GM23338 (cell line): ENCODE data around the gene KLHL25. TPM values are rescaled to one million over a fixed set of nuclear protein-coding genes. Genes with fewer than 3 reads are reported as not detected.

Experiments
- ATAC-seq: fragments of 200-7000 bp; cut with Tn5 transposase; 3 replicates; pipeline ENCODE4 v1.9.1; 2020
- DNase-seq: peaks from one replicate; pipeline ENCODE4 v3.0.0-alpha.2; 2015; ENCODE audit warnings: low spot score
- H2AFZ ChIP-seq: fragments of 200-600 bp; sonication (generic); 2 replicates; pipeline ENCODE4 v1.8.0; 2016; ENCODE audit warnings: antibody characterized with exemption, mild to moderate bottlenecking, moderate library complexity
- H3F3A ChIP-seq: fragments of 200-600 bp; sonication (generic); replicated peaks from 2 replicates; pipeline ENCODE4 v1.8.0; 2017; ENCODE audit warnings: antibody characterized with exemption, mixed run types, low read depth
- H3K27ac ChIP-seq: fragments of 200-600 bp; sonication (generic); 2 replicates; pipeline ENCODE4 v1.6.1; 2016; ENCODE audit warnings: low read depth
- H3K27me3 ChIP-seq: fragments of 200-600 bp; sonication (generic); 2 replicates; pipeline ENCODE4 v1.8.0; 2016; ENCODE audit warnings: mild to moderate bottlenecking, mixed run types, moderate library complexity; ENCODE audit not compliant: insufficient read depth
- H3K36me3 ChIP-seq: fragments of 200-600 bp; sonication (generic); 2 replicates; pipeline ENCODE4 v1.8.0; 2016; ENCODE audit warnings: mild to moderate bottlenecking; ENCODE audit not compliant: insufficient read depth
- H3K4me1 ChIP-seq: fragments of 200-600 bp; sonication (generic); 2 replicates; pipeline ENCODE4 v1.8.0; 2016; ENCODE audit warnings: mild to moderate bottlenecking, moderate library complexity; ENCODE audit not compliant: insufficient read depth
- H3K4me2 ChIP-seq: fragments of 200-600 bp; sonication (generic); 2 replicates; pipeline ENCODE4 v1.7.1; 2017; ENCODE audit warnings: mixed run types
- H3K4me3 ChIP-seq: fragments of 200-600 bp; sonication (generic); 2 replicates; pipeline ENCODE4 v1.6.1; 2016; ENCODE audit warnings: mixed run types
- H3K79me2 ChIP-seq: fragments of 200-600 bp; sonication (generic); replicated peaks from 2 replicates; pipeline ENCODE4 v1.8.0; 2017; ENCODE audit warnings: mild to moderate bottlenecking; ENCODE audit not compliant: insufficient read depth
- H3K9me2 ChIP-seq: fragments of 200-600 bp; sonication (generic); 2 replicates; pipeline ENCODE4 v1.8.0; 2017; ENCODE audit not compliant: insufficient read depth
- H4K20me1 ChIP-seq: fragments of 200-600 bp; sonication (generic); replicated peaks from 2 replicates; pipeline ENCODE4 v1.8.0; 2017; ENCODE audit warnings: mild to moderate bottlenecking; ENCODE audit not compliant: insufficient read depth
- H3K27ac Mint-ChIP-seq: 2 replicates; pipeline ENCODE4 v1.8.0; 2020; ENCODE audit warnings: inconsistent platforms, mild to moderate bottlenecking, moderate library complexity, mixed read lengths
- H3K27me3 Mint-ChIP-seq: 3 replicates; pipeline ENCODE4 v1.8.0; 2022; ENCODE audit warnings: low read depth, mild to moderate bottlenecking, moderate library complexity, mixed read lengths, inconsistent platforms; ENCODE audit not compliant: insufficient read depth, poor library complexity
- H3K36me3 Mint-ChIP-seq: 3 replicates; pipeline ENCODE4 v1.8.0; 2021; ENCODE audit warnings: low read depth, mild to moderate bottlenecking, inconsistent platforms, moderate library complexity, mixed read lengths
- H3K4me1 Mint-ChIP-seq: 3 replicates; pipeline ENCODE4 v1.8.0; 2020; ENCODE audit warnings: mild to moderate bottlenecking, inconsistent platforms, mixed read lengths
- H3K4me3 Mint-ChIP-seq: 3 replicates; pipeline ENCODE4 v1.8.0; 2021; ENCODE audit warnings: moderate library complexity, mild to moderate bottlenecking, inconsistent platforms, mixed read lengths
- H3K9me3 Mint-ChIP-seq: 3 replicates; pipeline ENCODE4 v1.8.0; 2020; ENCODE audit warnings: moderate library complexity, mild to moderate bottlenecking, inconsistent platforms, mixed read lengths
- CREB1 ChIP-seq: fragments of 250-450 bp; sonication (Bioruptor Pico); IDR thresholded peaks from 2 replicates; pipeline ENCODE4 v1.5.0; 2020; ENCODE audit warnings: low read depth, mild to moderate bottlenecking, moderate library complexity
- EZH2 ChIP-seq: fragments of 200-600 bp; sonication (generic); IDR thresholded peaks from one replicate; pipeline ENCODE4 v1.8.0; 2017; ENCODE audit warnings: antibody characterized with exemption, mild to moderate bottlenecking, low read depth; ENCODE audit not compliant: unreplicated experiment
- EZH2phosphoT487 ChIP-seq: fragments of 200-600 bp; sonication (generic); IDR thresholded peaks from one replicate; pipeline ENCODE4 v1.8.1; 2018; ENCODE audit warnings: antibody characterized with exemption; ENCODE audit not compliant: unreplicated experiment
- JUNB ChIP-seq: IDR thresholded peaks from one replicate; pipeline ENCODE4 v1.6.1; 2016; ENCODE audit warnings: antibody characterized with exemption; ENCODE audit not compliant: unreplicated experiment
- NANOG ChIP-seq: IDR thresholded peaks from 2 replicates; pipeline ENCODE4 v1.6.1; 2016; ENCODE audit warnings: antibody characterized with exemption, borderline replicate concordance
- POLR2AphosphoS5 ChIP-seq: IDR thresholded peaks from 2 replicates; pipeline ENCODE4 v1.6.1; 2016; ENCODE audit warnings: antibody characterized with exemption, low read depth
- STAT1 ChIP-seq: IDR thresholded peaks from one replicate; pipeline ENCODE4 v1.6.1; 2016; ENCODE audit warnings: antibody characterized with exemption; ENCODE audit not compliant: unreplicated experiment
- ZNF114 ChIP-seq: fragments of 250-450 bp; sonication (Bioruptor Pico); IDR thresholded peaks from 2 replicates; pipeline ENCODE4 v1.5.0; 2020; ENCODE audit warnings: mild to moderate bottlenecking, moderate library complexity
- ZNF331 ChIP-seq: fragments of 250-450 bp; sonication (Bioruptor Pico); IDR thresholded peaks from 2 replicates; pipeline ENCODE4 v1.5.0; 2020; ENCODE audit warnings: low read depth, mild to moderate bottlenecking, moderate library complexity
- polyA plus RNA-seq: library from polyadenylated mRNA; unstranded; fragments of >200 nt; fragmentation: Nextera tagmentation; extraction: Ambion mirVana; gene quantifications from 2 replicates; pipeline ENCODE4 v1.2.1, GENCODE V29; 2016
- total RNA-seq: library from RNA; depleted of rRNA; stranded (reverse); fragments of >200 nt; shearing (Covaris generic); gene quantifications from 2 replicates; pipeline ENCODE4 v1.2.3, GENCODE V29; 2014
- TF ChIP-seq, protein P1 (sequence below), 2 experiments: fragments of 200-600 bp in 1 of 2; sonication (generic) in 1 of 2; conservative IDR thresholded peaks; 2 replicates each; pipeline versions ENCODE4 v1.5.1 to v1.6.1; 2016 to 2017; ENCODE audit warnings: antibody characterized with exemption in 2 of 2, low read depth in 2 of 2, mild to moderate bottlenecking in 2 of 2, moderate library complexity in 1 of 2
- TF ChIP-seq, protein P2 (sequence below): fragments of 250-450 bp; sonication (Bioruptor Pico); IDR thresholded peaks from 2 replicates; pipeline ENCODE4 v1.5.0; 2020; ENCODE audit warnings: mild to moderate bottlenecking, moderate library complexity
- TF ChIP-seq, protein P3 (sequence below): IDR thresholded peaks from one replicate; pipeline ENCODE4 v1.6.1; 2018; ENCODE audit warnings: antibody characterized with exemption; ENCODE audit not compliant: unreplicated experiment
- TF ChIP-seq, protein P4 (sequence below): IDR thresholded peaks from 2 replicates; pipeline ENCODE4 v1.6.1; 2016; ENCODE audit warnings: antibody characterized with exemption

Gene KLHL25
- total and polyA plus RNA-seq, 2 experiments from 2014 or later = 5.2 to 28.5 TPM

DNA sequence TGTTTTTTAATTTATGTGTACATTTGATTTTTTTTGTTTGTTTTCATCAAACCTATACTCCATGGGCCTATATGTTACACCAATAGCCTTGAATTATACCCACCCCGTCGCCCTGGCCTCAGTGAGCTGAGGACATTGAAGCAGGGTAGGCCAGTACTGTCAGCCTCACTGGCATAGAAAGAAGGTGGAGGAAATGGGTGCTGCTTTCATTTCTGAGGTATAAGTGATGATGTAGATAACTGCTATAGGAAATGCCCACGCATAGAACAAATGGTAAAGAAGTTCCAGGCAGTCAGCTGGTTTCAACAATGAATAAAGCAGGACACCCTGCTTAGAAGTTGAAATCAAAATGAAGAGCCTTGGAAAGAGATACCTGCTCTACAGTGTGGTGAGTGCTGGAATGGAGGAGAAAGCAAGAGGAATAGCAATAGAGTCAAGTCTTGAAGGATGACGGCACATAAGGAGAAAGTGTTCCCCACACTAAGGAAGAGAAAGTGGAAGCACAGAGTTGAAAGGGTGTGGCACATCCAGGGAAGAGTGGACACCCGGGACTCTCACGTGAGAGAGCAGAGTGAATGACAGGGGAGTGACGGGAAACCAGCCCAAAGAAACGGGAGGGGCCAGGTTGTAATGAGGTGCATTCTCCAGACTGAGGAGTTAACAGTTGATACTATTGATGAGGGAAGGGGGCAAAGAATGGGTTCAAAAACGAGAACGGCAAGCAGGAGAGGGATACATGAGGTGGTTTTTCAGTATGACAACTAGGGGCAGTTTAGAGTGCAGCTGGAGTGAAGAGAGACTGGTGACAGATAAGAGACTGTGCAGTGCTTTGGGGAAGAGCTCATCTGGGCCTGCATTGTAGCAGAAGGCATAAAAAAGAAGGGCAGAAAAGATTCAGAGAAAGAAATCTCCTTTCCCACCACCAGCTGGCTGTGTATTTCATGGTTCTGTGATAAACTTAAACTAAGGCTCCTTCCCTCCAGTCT, 70.5 kb downstream of the KLHL25 start:
- no peak for ATAC-seq
- DNase-seq = no peak
- H2AFZ ChIP-seq = no peak overlapping the region
- H3K79me2 ChIP-seq = no peaks in the 10 kb centered on the region
- no peak overlapping the region for H3K27ac ChIP-seq
- no peak overlapping the region for H3K4me3 ChIP-seq
- no peaks in the 10 kb centered on the region for H3K4me1 ChIP-seq
- Mint-ChIP-seq H3K9me3 (no peaks in the 10 kb centered on the region), H3K27me3 (no peaks in the 10 kb centered on the region), H3K36me3 (peaks cover 27% of the 10 kb centered on the region; the same call in 2 of the 3 replicates), H3K4me3 (no peak overlapping the region), H3K27ac (no peak overlapping the region), H3K4me1 (no peaks in the 10 kb centered on the region; the same call in 2 of the 3 replicates)
- peaks cover 5% of the 10 kb centered on the region; the same call in 1 of the 2 replicates for H3K36me3 ChIP-seq
- TF ChIP-seq ZNF114 (CRISPR knock-in tag) (no peak), EZH2phosphoT487 (no peak), JUNB (no peak), EZH2 (no peak), STAT1 (no peak), POLR2AphosphoS5 (no peak), NANOG (no peak), CREB1 (no peak), ZNF331 (CRISPR knock-in tag) (no peak)
- TF ChIP-seq, protein P1, sequence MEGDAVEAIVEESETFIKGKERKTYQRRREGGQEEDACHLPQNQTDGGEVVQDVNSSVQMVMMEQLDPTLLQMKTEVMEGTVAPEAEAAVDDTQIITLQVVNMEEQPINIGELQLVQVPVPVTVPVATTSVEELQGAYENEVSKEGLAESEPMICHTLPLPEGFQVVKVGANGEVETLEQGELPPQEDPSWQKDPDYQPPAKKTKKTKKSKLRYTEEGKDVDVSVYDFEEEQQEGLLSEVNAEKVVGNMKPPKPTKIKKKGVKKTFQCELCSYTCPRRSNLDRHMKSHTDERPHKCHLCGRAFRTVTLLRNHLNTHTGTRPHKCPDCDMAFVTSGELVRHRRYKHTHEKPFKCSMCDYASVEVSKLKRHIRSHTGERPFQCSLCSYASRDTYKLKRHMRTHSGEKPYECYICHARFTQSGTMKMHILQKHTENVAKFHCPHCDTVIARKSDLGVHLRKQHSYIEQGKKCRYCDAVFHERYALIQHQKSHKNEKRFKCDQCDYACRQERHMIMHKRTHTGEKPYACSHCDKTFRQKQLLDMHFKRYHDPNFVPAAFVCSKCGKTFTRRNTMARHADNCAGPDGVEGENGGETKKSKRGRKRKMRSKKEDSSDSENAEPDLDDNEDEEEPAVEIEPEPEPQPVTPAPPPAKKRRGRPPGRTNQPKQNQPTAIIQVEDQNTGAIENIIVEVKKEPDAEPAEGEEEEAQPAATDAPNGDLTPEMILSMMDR (conservative IDR thresholded peaks at IDR 0.05; ENCODE audit: low read depth in 2 of 2) = no peak
- TF ChIP-seq, protein P2, sequence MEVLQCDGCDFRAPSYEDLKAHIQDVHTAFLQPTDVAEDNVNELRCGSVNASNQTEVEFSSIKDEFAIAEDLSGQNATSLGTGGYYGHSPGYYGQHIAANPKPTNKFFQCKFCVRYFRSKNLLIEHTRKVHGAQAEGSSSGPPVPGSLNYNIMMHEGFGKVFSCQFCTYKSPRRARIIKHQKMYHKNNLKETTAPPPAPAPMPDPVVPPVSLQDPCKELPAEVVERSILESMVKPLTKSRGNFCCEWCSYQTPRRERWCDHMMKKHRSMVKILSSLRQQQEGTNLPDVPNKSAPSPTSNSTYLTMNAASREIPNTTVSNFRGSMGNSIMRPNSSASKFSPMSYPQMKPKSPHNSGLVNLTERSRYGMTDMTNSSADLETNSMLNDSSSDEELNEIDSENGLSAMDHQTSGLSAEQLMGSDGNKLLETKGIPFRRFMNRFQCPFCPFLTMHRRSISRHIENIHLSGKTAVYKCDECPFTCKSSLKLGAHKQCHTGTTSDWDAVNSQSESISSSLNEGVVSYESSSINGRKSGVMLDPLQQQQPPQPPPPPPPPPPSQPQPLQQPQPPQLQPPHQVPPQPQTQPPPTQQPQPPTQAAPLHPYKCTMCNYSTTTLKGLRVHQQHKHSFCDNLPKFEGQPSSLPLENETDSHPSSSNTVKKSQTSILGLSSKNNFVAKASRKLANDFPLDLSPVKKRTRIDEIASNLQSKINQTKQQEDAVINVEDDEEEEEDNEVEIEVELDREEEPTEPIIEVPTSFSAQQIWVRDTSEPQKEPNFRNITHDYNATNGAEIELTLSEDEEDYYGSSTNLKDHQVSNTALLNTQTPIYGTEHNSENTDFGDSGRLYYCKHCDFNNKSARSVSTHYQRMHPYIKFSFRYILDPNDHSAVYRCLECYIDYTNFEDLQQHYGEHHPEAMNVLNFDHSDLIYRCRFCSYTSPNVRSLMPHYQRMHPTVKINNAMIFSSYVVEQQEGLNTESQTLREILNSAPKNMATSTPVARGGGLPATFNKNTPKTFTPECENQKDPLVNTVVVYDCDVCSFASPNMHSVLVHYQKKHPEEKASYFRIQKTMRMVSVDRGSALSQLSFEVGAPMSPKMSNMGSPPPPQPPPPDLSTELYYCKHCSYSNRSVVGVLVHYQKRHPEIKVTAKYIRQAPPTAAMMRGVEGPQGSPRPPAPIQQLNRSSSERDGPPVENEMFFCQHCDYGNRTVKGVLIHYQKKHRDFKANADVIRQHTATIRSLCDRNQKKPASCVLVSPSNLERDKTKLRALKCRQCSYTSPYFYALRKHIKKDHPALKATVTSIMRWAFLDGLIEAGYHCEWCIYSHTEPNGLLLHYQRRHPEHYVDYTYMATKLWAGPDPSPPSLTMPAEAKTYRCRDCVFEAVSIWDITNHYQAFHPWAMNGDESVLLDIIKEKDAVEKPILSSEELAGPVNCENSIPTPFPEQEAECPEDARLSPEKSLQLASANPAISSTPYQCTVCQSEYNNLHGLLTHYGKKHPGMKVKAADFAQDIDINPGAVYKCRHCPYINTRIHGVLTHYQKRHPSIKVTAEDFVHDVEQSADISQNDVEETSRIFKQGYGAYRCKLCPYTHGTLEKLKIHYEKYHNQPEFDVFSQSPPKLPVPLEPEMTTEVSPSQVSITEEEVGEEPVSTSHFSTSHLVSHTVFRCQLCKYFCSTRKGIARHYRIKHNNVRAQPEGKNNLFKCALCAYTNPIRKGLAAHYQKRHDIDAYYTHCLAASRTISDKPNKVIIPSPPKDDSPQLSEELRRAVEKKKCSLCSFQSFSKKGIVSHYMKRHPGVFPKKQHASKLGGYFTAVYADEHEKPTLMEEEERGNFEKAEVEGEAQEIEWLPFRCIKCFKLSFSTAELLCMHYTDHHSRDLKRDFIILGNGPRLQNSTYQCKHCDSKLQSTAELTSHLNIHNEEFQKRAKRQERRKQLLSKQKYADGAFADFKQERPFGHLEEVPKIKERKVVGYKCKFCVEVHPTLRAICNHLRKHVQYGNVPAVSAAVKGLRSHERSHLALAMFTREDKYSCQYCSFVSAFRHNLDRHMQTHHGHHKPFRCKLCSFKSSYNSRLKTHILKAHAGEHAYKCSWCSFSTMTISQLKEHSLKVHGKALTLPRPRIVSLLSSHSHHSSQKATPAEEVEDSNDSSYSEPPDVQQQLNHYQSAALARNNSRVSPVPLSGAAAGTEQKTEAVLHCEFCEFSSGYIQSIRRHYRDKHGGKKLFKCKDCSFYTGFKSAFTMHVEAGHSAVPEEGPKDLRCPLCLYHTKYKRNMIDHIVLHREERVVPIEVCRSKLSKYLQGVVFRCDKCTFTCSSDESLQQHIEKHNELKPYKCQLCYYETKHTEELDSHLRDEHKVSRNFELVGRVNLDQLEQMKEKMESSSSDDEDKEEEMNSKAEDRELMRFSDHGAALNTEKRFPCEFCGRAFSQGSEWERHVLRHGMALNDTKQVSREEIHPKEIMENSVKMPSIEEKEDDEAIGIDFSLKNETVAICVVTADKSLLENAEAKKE (CRISPR knock-in tag) = no peak
- TF ChIP-seq, protein P3, sequence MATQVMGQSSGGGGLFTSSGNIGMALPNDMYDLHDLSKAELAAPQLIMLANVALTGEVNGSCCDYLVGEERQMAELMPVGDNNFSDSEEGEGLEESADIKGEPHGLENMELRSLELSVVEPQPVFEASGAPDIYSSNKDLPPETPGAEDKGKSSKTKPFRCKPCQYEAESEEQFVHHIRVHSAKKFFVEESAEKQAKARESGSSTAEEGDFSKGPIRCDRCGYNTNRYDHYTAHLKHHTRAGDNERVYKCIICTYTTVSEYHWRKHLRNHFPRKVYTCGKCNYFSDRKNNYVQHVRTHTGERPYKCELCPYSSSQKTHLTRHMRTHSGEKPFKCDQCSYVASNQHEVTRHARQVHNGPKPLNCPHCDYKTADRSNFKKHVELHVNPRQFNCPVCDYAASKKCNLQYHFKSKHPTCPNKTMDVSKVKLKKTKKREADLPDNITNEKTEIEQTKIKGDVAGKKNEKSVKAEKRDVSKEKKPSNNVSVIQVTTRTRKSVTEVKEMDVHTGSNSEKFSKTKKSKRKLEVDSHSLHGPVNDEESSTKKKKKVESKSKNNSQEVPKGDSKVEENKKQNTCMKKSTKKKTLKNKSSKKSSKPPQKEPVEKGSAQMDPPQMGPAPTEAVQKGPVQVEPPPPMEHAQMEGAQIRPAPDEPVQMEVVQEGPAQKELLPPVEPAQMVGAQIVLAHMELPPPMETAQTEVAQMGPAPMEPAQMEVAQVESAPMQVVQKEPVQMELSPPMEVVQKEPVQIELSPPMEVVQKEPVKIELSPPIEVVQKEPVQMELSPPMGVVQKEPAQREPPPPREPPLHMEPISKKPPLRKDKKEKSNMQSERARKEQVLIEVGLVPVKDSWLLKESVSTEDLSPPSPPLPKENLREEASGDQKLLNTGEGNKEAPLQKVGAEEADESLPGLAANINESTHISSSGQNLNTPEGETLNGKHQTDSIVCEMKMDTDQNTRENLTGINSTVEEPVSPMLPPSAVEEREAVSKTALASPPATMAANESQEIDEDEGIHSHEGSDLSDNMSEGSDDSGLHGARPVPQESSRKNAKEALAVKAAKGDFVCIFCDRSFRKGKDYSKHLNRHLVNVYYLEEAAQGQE = no peak
- TF ChIP-seq, protein P4, sequence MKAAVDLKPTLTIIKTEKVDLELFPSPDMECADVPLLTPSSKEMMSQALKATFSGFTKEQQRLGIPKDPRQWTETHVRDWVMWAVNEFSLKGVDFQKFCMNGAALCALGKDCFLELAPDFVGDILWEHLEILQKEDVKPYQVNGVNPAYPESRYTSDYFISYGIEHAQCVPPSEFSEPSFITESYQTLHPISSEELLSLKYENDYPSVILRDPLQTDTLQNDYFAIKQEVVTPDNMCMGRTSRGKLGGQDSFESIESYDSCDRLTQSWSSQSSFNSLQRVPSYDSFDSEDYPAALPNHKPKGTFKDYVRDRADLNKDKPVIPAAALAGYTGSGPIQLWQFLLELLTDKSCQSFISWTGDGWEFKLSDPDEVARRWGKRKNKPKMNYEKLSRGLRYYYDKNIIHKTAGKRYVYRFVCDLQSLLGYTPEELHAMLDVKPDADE = no peak
- H3F3A ChIP-seq = 0 out of 2 replicates have a peak, but pooled peaks cover under 1% of the 10 kb centered on the region
- no peaks in the 10 kb centered on the region; the same call in 1 of the 2 replicates for H4K20me1 ChIP-seq
- H3K9me2 ChIP-seq = no peaks in the 10 kb centered on the region
- H3K27me3 ChIP-seq = no peaks in the 10 kb centered on the region
- H3K4me2 ChIP-seq = no peak overlapping the region
